AG04449 (cell line): ENCODE results near the gene CLEC10A.

Experiments used
- CTCF ChIA-PET: fragments of 350-600 bp; formaldehyde crosslinking; extraction: SDS; loops from one replicate; lab custom pipeline; 2021; ENCODE audit warnings: antibody characterized with exemption; lab: Yijun Ruan, JAX
- POLR2A ChIA-PET: fragments of 400-600, 350-600 bp; formaldehyde crosslinking; extraction: SDS; loops from one replicate; lab custom pipeline; 2020; ENCODE audit warnings: antibody characterized with exemption, inconsistent platforms; lab: Yijun Ruan, JAX
- DNase-seq: peaks from one replicate; pipeline ENCODE4 v3.0.0-alpha.2; 2010; ENCODE audit warnings: low read depth, low spot score
- H3K4me3 ChIP-seq: 2 replicates; pipeline ENCODE4 v1.5.1; 2011; ENCODE audit warnings: low read depth, mild to moderate bottlenecking, control low read depth, low read length
- TF ChIP-seq, protein P1 (sequence below): IDR thresholded peaks from one replicate; pipeline ENCODE4 v1.5.1; 2011; ENCODE audit warnings: mild to moderate bottlenecking, moderate library complexity, low read length, control low read depth, inconsistent platforms; ENCODE audit not compliant: insufficient read depth; ENCODE audit errors: missing control alignments

Gene CLEC10A

DNA sequence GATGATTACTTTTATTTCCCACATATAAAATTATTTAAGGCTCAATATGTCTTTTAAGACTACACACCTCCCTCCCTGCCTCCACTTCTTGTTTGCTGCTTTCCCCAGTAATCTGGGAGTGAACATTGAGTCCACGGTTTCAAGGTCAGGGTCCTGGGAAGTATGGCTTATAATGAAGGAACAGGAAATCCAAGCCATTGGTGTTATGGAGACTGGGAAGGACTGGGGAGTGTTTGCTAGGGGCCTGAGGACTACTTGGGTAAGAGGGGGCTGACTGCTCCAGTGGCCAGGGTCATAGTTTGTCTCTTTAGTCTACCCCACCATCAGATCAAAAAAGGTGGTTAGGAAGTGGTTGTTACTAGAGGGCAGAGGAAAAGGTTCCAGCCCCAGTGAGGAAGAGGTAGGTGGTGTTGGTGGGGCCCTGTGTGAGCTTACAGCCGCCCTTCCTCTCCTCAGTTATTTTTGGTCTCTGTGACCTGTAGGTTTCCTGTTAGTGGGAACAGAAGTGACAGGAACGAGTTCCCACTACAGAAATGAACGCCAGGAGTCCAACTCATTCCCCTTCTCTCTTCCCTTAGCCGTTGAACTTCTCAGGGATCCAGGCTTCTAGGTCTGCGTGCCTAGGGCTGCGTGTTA lies 45.0 kb downstream of the CLEC10A start:
- DNase-seq, result no peak
- TF ChIP-seq, protein P1, sequence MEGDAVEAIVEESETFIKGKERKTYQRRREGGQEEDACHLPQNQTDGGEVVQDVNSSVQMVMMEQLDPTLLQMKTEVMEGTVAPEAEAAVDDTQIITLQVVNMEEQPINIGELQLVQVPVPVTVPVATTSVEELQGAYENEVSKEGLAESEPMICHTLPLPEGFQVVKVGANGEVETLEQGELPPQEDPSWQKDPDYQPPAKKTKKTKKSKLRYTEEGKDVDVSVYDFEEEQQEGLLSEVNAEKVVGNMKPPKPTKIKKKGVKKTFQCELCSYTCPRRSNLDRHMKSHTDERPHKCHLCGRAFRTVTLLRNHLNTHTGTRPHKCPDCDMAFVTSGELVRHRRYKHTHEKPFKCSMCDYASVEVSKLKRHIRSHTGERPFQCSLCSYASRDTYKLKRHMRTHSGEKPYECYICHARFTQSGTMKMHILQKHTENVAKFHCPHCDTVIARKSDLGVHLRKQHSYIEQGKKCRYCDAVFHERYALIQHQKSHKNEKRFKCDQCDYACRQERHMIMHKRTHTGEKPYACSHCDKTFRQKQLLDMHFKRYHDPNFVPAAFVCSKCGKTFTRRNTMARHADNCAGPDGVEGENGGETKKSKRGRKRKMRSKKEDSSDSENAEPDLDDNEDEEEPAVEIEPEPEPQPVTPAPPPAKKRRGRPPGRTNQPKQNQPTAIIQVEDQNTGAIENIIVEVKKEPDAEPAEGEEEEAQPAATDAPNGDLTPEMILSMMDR, result no peak
- H3K4me3 ChIP-seq, result peak overlapping the region; percentile 80
- ChIA-PET POLR2A (interaction anchor here (0.8 to 1.3 kb wide), 3 partner anchors 10 to 203 kb away, joined by 3 to 5 read pairs (median 4); no protein-coding TSS in a partner anchor), CTCF (interaction anchor here (0.6 to 1.7 kb wide), 9 partner anchors 9 to 289 kb away, joined by 3 to 17 read pairs (median 3); partner anchors contain the start of gene BCL6B)

DNA sequence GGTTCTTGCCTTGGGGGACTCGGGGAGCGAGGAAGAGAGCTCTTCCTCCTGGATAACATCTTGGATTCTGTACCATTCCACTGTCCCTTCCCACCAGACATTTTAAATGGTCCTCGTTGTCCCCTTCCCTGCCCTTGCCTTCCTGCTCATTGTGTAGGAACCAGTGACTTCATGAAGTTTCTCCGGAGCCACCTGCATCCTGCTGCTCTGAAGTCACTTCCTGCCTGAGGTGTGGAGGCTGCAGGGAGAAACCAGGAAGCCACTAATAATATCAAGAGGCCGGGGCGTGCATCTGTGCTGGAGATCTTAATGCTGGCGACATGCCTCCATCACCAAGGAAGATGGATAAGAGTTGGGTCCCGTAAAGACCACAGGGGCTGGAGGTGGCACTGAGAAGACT lies 50.4 kb downstream of the CLEC10A start:
- TF ChIP-seq, protein P1, result no peak
- CTCF ChIA-PET, result interaction anchor here (1.3 to 1.7 kb wide), 2 partner anchors 8 to 16 kb away, joined by 4 to 7 read pairs; no protein-coding TSS in a partner anchor
- H3K4me3 ChIP-seq, result no peak overlapping the region

DNA sequence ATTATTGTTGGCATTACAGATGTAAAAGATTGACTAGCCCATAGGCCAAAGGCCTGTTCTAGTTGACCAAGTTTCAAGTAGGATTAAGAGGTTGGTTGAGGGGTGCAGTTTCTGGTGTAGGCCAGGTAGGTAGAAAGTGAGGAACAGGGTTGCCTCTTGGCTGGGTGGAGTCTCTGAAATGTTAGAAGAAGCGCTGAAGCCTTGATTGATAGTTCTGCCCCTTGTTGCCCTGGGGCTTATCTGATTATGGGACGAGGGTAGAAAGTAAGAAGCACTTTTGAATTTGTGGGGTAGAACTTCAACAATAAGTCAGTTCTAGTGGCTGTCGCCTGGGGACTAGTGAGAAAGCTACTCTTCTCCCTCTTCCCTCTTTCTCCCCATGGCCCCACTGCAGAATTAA lies 51.0 kb downstream of the CLEC10A start:
- no peak for DNase-seq
- ChIA-PET CTCF (interaction anchor here (1.3 to 1.7 kb wide), 2 partner anchors 7 to 16 kb away, joined by 4 to 7 read pairs; no protein-coding TSS in a partner anchor), POLR2A (no interaction called here)
- TF ChIP-seq, protein P1, result no peak
- H3K4me3 ChIP-seq, result no peak overlapping the region

More for the DNA sequence above, 50.4 kb downstream of the CLEC10A start:
- no peak for DNase-seq
- POLR2A ChIA-PET, result no interaction called here

DNA sequence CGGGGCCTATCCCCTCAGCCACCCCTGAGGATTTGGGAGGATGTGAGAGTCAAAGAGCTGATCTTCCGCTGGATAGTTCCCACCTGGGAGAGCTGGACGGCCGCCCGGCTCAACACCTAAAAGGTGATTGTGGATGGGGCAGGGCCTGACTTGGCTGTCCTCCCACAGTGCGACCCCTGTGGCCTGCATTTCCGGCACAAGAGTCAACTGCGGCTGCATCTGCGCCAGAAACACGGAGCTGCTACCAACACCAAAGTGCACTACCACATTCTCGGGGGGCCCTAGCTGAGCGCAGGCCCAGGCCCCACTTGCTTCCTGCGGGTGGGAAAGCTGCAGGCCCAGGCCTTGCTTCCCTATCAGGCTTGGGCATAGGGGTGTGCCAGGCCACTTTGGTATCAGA lies 52.7 kb downstream of the CLEC10A start:
- CTCF ChIA-PET, result interaction anchor here (1.1 to 1.5 kb wide), 3 partner anchors 19 to 113 kb away, joined by 3 to 4 read pairs (median 3); no protein-coding TSS in a partner anchor
- POLR2A ChIA-PET, result no interaction called here
- no peak overlapping the region for H3K4me3 ChIP-seq
- DNase-seq, result no peak
- TF ChIP-seq, protein P1, result no peak

DNA sequence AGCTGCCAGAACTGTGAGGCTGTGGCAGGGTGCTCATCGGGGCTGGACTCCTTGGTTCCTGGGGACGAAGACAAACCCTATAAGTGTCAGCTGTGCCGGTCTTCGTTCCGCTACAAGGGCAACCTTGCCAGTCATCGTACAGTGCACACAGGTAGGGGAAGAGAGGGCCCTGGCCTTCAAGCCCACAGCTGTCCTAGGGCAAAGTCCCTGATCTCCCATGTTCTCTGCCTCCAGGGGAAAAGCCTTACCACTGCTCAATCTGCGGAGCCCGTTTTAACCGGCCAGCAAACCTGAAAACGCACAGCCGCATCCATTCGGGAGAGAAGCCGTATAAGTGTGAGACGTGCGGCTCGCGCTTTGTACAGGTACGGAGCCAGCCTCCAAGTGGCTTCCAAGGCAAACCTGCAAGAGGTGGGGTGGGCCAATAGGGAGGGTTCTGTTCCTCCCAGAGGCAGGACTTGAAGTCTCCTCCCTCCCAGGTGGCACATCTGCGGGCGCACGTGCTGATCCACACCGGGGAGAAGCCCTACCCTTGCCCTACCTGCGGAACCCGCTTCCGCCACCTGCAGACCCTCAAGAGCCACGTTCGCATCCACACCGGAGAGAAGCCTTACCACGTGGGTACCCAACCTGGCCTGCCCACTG lies 53.5 kb downstream of the CLEC10A start:
- no peak for DNase-seq
- ChIA-PET CTCF (interaction anchor here (1.0 to 1.5 kb wide), 3 partner anchors 20 to 110 kb away, joined by 3 read pairs; no protein-coding TSS in a partner anchor), POLR2A (interaction anchor here (1.2 kb wide), 1 partner anchor 11 kb away, joined by 4 read pairs; no protein-coding TSS in a partner anchor)
- TF ChIP-seq, protein P1, result no peak
- H3K4me3 ChIP-seq, result no peak overlapping the region

DNA sequence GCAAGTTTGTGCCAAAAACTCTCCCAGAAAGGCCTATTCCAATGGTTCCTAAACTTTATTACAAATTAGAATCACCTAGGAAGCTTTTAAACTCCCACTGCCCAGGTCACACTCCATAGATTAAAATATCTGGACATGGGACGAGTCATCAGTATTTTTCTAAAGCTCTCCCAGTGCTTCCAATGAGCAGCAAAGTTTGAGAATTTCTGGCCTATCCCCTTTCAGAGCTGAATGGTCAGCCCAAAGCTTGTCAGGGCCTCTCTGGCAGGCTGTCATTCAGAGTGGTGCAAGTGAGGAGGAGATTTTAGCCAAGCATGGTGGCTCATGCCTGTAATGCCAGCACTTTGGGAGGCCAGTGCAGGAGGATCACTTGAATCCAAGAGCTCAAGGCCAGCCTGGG lies 54.8 kb downstream of the CLEC10A start:
- ChIA-PET POLR2A (interaction anchor here (1.2 to 1.3 kb wide), 2 partner anchors 9 to 10 kb away, joined by 4 read pairs; partner anchors contain the start of gene SLC16A13), CTCF (interaction anchor here (1.0 to 8.5 kb wide), 6 partner anchors 10 to 114 kb away, joined by 3 to 145 read pairs (median 5); partner anchors contain the start of gene SLC16A13)
- H3K4me3 ChIP-seq, result no peak overlapping the region
- DNase-seq, result no peak
- TF ChIP-seq, protein P1, result no peak
